HUES6 (cell line): ENCODE data around the gene IL5RA.
A peak's percentile ranks its signal among the peaks of the same experiment; 100 is the strongest.

Source experiments
- H3K27ac ChIP-seq: 2 replicates; pipeline ENCODE4 v1.7.0; 2013; ENCODE audit warnings: low read depth, mild to moderate bottlenecking, low read length, inconsistent platforms
- H3K27me3 ChIP-seq: 2 replicates; pipeline ENCODE4 v1.6.1; 2013; ENCODE audit warnings: low read length; ENCODE audit not compliant: control insufficient read depth, insufficient read depth
- H3K36me3 ChIP-seq: 2 replicates; pipeline ENCODE4 v1.6.1; 2013; ENCODE audit warnings: low read length; ENCODE audit not compliant: control insufficient read depth, insufficient read depth
- H3K4me1 ChIP-seq: 2 replicates; pipeline ENCODE4 v1.6.1; 2013; ENCODE audit warnings: low read length; ENCODE audit not compliant: control insufficient read depth, insufficient read depth
- H3K4me3 ChIP-seq: 2 replicates; pipeline ENCODE4 v1.5.1; 2013; ENCODE audit warnings: low read depth, low read length
- H3K9ac ChIP-seq: one replicate; pipeline ENCODE4 v1.6.1; 2013; ENCODE audit warnings: mild to moderate bottlenecking, low read length
- H3K9me3 ChIP-seq: 2 replicates; pipeline ENCODE4 v1.6.1; 2013; ENCODE audit warnings: low read depth, low read length; ENCODE audit not compliant: control insufficient read depth, insufficient read depth

IL5RA gene, protein sequence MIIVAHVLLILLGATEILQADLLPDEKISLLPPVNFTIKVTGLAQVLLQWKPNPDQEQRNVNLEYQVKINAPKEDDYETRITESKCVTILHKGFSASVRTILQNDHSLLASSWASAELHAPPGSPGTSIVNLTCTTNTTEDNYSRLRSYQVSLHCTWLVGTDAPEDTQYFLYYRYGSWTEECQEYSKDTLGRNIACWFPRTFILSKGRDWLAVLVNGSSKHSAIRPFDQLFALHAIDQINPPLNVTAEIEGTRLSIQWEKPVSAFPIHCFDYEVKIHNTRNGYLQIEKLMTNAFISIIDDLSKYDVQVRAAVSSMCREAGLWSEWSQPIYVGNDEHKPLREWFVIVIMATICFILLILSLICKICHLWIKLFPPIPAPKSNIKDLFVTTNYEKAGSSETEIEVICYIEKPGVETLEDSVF

DNA sequence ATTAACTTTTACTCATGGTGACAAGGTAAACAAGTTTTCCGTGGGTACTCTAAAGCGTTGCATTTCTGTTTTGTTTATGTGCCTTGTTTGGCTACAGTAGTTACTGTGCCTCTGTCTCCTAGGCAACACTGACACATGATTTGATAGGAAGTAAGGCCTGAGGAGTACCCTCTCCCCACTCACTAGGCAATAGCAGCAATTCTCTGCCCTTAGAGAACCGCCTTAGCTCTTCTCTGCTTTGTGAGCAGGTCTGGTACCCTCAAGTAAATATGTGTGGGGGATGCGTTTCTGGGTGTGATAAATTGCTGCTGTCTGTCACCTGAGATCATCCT, at the start of gene IL5RA:
TSS of gene IL5RA (minus strand) at position 76 of the 332 bp plus-strand sequence. CDS start 5,390 bp downstream, outside the sequence.
- Histone ChIP-seq H3K36me3 (no peaks in the 10 kb centered on the region), H3K9ac (peak within 1 kb of the TSS; percentile 49), H3K27ac (no peak within 1 kb of the TSS), H3K27me3 (no peaks in the 10 kb centered on the region), H3K9me3 (no peaks in the 10 kb centered on the region), H3K4me1 (peaks cover 16% of the 10 kb centered on the region), H3K4me3 (no peak within 1 kb of the TSS)

- peaks cover 62% of the 10 kb centered on the region for H3K36me3 ChIP-seq
- H3K27me3 ChIP-seq: no peaks in the 10 kb centered on the region
- no peaks in the 10 kb centered on the region for H3K4me1 ChIP-seq
- no peak overlapping the region for H3K27ac ChIP-seq
- H3K9ac ChIP-seq: no peak overlapping the region
- H3K9me3 ChIP-seq: no peaks in the 10 kb centered on the region
- no peak overlapping the region for H3K4me3 ChIP-seq
Measured at GRCh38 chr3:3157484-3157883, 47.3 kb upstream of the IL5RA start.

- Histone ChIP-seq H3K36me3 (peaks cover 78% of the 10 kb centered on the region), H3K9me3 (no peaks in the 10 kb centered on the region), H3K9ac (no peak overlapping the region)
Measured at GRCh38 chr3:3154879-3155610, 44.9 kb upstream of the IL5RA start.

GRCh38 chr3:3151513-3151912, 41.3 kb upstream of the IL5RA start:
- no peak overlapping the region for H3K9ac ChIP-seq
- H3K9me3 ChIP-seq: no peaks in the 10 kb centered on the region
- H3K4me1 ChIP-seq: no peaks in the 10 kb centered on the region
- no peak overlapping the region for H3K27ac ChIP-seq
- peaks cover 98% of the 10 kb centered on the region for H3K36me3 ChIP-seq
- no peak overlapping the region for H3K4me3 ChIP-seq
- no peaks in the 10 kb centered on the region for H3K27me3 ChIP-seq

More at GRCh38 chr3:3154879-3155610, 44.9 kb upstream of the IL5RA start:
- Histone ChIP-seq H3K27me3 (no peaks in the 10 kb centered on the region), H3K4me1 (no peaks in the 10 kb centered on the region), H3K4me3 (no peak overlapping the region), H3K27ac (no peak overlapping the region)

DNA sequence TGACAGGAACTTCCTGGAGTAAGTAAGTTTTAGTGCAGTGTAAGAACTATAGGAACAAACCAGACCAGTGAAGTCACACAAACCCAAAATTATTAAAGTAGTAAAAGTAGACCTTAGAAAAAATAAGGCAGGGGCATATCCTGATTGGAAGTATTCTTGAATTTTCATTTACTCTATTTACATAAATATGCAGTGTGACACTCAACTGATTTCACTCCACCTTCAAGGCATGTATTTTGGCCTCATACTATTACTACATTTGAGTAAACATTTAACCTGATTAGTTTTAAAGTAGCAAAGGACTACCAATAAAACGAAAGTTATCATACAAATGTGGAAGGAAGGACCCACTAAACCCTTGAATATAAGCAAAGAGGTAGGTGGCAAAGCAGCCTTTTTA, 39.4 kb upstream of the IL5RA start:
- H3K4me3 ChIP-seq: no peak overlapping the region
- no peak overlapping the region for H3K9ac ChIP-seq
- H3K4me1 ChIP-seq: no peaks in the 10 kb centered on the region
- no peaks in the 10 kb centered on the region for H3K9me3 ChIP-seq
- no peak overlapping the region; the same call in 1 of the 2 replicates for H3K27ac ChIP-seq
- peaks cover 98% of the 10 kb centered on the region for H3K36me3 ChIP-seq
- H3K27me3 ChIP-seq: no peaks in the 10 kb centered on the region

DNA sequence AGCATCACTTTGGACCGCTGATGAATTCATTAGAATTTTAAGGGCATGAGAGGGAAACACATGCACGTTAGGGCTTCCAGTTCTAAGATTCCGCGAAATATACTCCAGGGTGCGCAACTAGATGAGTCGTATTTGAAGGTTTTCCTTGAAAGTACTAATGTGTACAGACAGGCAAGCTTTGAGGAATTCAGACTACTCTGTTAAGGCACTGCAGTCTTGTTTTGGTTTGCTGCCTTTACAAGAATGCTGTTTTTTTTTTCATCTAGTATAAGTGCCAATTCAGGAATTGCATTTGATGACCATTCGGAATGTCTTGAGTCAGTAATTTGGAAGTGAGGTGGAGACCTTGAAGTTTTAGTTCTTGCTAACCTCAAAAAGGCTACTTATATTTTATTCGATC, 35.7 kb upstream of the IL5RA start:
- H3K4me3 ChIP-seq: no peak overlapping the region
- peaks cover 98% of the 10 kb centered on the region for H3K36me3 ChIP-seq
- no peaks in the 10 kb centered on the region for H3K4me1 ChIP-seq
- no peak overlapping the region for H3K9ac ChIP-seq
- H3K27me3 ChIP-seq: no peaks in the 10 kb centered on the region
- no peak overlapping the region for H3K27ac ChIP-seq
- no peaks in the 10 kb centered on the region for H3K9me3 ChIP-seq

- Histone ChIP-seq H3K27ac (no peak overlapping the region), H3K27me3 (no peaks in the 10 kb centered on the region), H3K4me1 (no peaks in the 10 kb centered on the region), H3K4me3 (no peak overlapping the region), H3K9me3 (no peaks in the 10 kb centered on the region), H3K36me3 (peaks cover 97% of the 10 kb centered on the region), H3K9ac (no peak overlapping the region)
Measured at GRCh38 chr3:3141939-3142338, 31.8 kb upstream of the IL5RA start.

- Histone ChIP-seq H3K9ac (no peak overlapping the region), H3K27ac (no peak overlapping the region), H3K27me3 (no peaks in the 10 kb centered on the region), H3K4me1 (no peaks in the 10 kb centered on the region), H3K36me3 (peaks cover 77% of the 10 kb centered on the region), H3K9me3 (no peaks in the 10 kb centered on the region), H3K4me3 (no peak overlapping the region)
Measured at GRCh38 chr3:3137526-3137925, 27.4 kb upstream of the IL5RA start.

DNA sequence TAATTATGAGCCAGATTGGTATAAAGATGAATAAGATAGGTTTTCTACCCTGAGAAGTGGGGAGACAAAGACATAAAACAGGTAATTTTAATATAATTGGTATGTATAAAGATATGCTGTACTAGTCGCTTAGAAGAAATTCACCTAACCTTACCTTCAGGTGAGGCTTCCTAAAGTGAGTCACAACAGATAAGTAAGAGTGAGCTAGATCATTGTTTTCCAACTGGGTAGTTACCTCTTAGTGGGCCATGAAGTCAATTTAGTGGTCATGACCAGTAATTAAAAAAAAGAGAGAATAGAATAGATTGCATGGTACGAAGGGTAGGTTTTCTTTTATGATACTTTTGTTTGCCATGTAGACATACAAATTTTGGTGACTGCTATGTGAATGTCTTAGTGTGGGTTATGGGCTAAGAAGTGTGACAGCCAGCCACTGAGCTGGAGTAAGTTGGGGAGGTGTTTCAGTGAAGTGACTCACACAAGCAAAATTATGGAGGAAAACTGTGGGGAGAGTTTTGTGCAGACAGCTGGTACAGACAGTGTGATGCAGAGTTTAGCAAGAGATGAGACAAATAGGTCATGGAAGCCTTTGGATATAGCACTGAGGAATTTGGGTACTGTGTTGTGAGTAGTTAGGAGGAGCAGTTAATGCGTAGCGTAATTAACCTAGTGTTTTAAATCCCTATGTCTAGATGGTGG, 24.7 kb upstream of the IL5RA start:
- Histone ChIP-seq H3K36me3 (peaks cover 66% of the 10 kb centered on the region), H3K4me1 (no peaks in the 10 kb centered on the region), H3K9me3 (no peaks in the 10 kb centered on the region), H3K27ac (no peak overlapping the region), H3K9ac (no peak overlapping the region), H3K4me3 (no peak overlapping the region), H3K27me3 (no peaks in the 10 kb centered on the region)

- H3K9ac ChIP-seq: no peak overlapping the region
- H3K27ac ChIP-seq: no peak overlapping the region
- H3K9me3 ChIP-seq: no peaks in the 10 kb centered on the region
- no peak overlapping the region for H3K4me3 ChIP-seq
- H3K36me3 ChIP-seq: peaks cover 65% of the 10 kb centered on the region
- H3K27me3 ChIP-seq: no peaks in the 10 kb centered on the region
- no peaks in the 10 kb centered on the region for H3K4me1 ChIP-seq
Measured at GRCh38 chr3:3133500-3133899, 23.3 kb upstream of the IL5RA start.

GRCh38 chr3:3129579-3129978, 19.4 kb upstream of the IL5RA start:
- Histone ChIP-seq H3K4me3 (no peak overlapping the region), H3K27ac (no peak overlapping the region), H3K27me3 (no peaks in the 10 kb centered on the region), H3K9ac (no peak overlapping the region), H3K36me3 (peaks cover 34% of the 10 kb centered on the region), H3K9me3 (no peaks in the 10 kb centered on the region), H3K4me1 (peaks cover 7% of the 10 kb centered on the region; the same call in 1 of the 2 replicates)
